Osteoblast (primary cell): Measurements from ENCODE around the gene RBAK. TPM values are rescaled to one million over a fixed set of nuclear protein-coding genes. Genes with fewer than 3 reads are reported as not detected.
"Not testable (repeated sequence)": the region's sequence is repeated elsewhere in the genome, so short reads cannot be mapped to it uniquely, and the experiment has no call there.

Experiments
- DNase-seq: peaks from one replicate; pipeline ENCODE4 v3.0.0; 2011; ENCODE audit warnings: low spot score, mixed read lengths; ENCODE audit not compliant: insufficient read length; ENCODE audit errors: missing footprints
- H2AFZ ChIP-seq: 2 replicates; pipeline ENCODE4 v1.6.0; 2011; ENCODE audit warnings: mild to moderate bottlenecking, low read length
- H3K27ac ChIP-seq: 2 replicates; pipeline ENCODE4 v1.5.1; 2011; ENCODE audit warnings: mild to moderate bottlenecking, low read depth, low read length, moderate library complexity
- H3K27me3 ChIP-seq: 2 replicates; pipeline ENCODE4 v1.6.0; 2012; ENCODE audit warnings: mild to moderate bottlenecking, control low read depth, inconsistent platforms, low read length, moderate library complexity; ENCODE audit not compliant: insufficient read depth
- H3K36me3 ChIP-seq: 2 replicates; pipeline ENCODE4 v1.5.1; 2011; ENCODE audit warnings: mild to moderate bottlenecking, low read length, control low read depth, moderate library complexity; ENCODE audit not compliant: insufficient read depth
- H3K4me1 ChIP-seq: 2 replicates; pipeline ENCODE4 v1.5.1; 2011; ENCODE audit warnings: mild to moderate bottlenecking, low read length, control low read depth, moderate library complexity; ENCODE audit not compliant: insufficient read depth
- H3K4me2 ChIP-seq: 2 replicates; pipeline ENCODE4 v1.6.0; 2011; ENCODE audit warnings: mild to moderate bottlenecking, low read length; ENCODE audit not compliant: insufficient read depth
- H3K4me3 ChIP-seq: fragments of 200-600 bp; sonication (generic); 3 replicates; pipeline ENCODE4 v1.5.1; 2012; ENCODE audit warnings: mild to moderate bottlenecking, low read length, inconsistent platforms; ENCODE audit not compliant: insufficient read depth
- H3K79me2 ChIP-seq: 2 replicates; pipeline ENCODE4 v1.6.0; 2012; ENCODE audit warnings: mild to moderate bottlenecking, low read length, control low read depth, inconsistent platforms; ENCODE audit not compliant: insufficient read depth
- H3K9me3 ChIP-seq: 2 replicates; pipeline ENCODE4 v1.5.1; 2011; ENCODE audit warnings: low read depth, low read length, control low read depth
- H4K20me1 ChIP-seq: 2 replicates; pipeline ENCODE4 v1.6.0; 2012; ENCODE audit warnings: mild to moderate bottlenecking, low read length, control low read depth; ENCODE audit not compliant: insufficient read depth
- CTCF ChIP-seq: IDR thresholded peaks from 2 replicates; pipeline ENCODE4 v1.5.1; 2011; ENCODE audit warnings: mild to moderate bottlenecking, low read depth, low read length, moderate library complexity; ENCODE audit errors: extremely low read depth
- total RNA-seq: library from RNA; depleted of rRNA; stranded (reverse); fragments of >200 nt; gene quantifications from 2 replicates; pipeline ENCODE4 v1.2.3, GENCODE V29; 2012

Gene RBAK
- total RNA-seq, 1 donor: 10.9 TPM

- H3K4me3 ChIP-seq, H4K20me1 ChIP-seq: not testable (repeated sequence)
These were observed 12.5 kb upstream of the RBAK start for GRCh38 chr7:5033186-5033585.

GRCh38 chr7:5035276-5035675 is 10.4 kb upstream of the RBAK start:
- no peaks in the 10 kb centered on the region for H3K27me3 ChIP-seq
- H3K9me3 ChIP-seq: no peaks in the 10 kb centered on the region
- no peaks in the 10 kb centered on the region for H3K79me2 ChIP-seq
- no peak overlapping the region for H3K27ac ChIP-seq
- no peak overlapping the region for H3K4me2 ChIP-seq
- no peak overlapping the region for H2AFZ ChIP-seq
- no peaks in the 10 kb centered on the region for H3K4me1 ChIP-seq
- no peaks in the 10 kb centered on the region for H4K20me1 ChIP-seq
- no peak for DNase-seq
- no peak overlapping the region for H3K4me3 ChIP-seq
- no peak for TF ChIP-seq CTCF
- no peaks in the 10 kb centered on the region for H3K36me3 ChIP-seq

More at GRCh38 chr7:5033186-5033585, 12.5 kb upstream of the RBAK start:
- H3K79me2 ChIP-seq, H3K27me3 ChIP-seq, H3K4me2 ChIP-seq, DNase-seq, H3K36me3 ChIP-seq, H3K27ac ChIP-seq, H2AFZ ChIP-seq, H3K4me1 ChIP-seq, H3K9me3 ChIP-seq: not testable (repeated sequence)

- TF ChIP-seq CTCF: no peak
- Histone ChIP-seq H3K4me3 (no peak overlapping the region), H3K4me1 (no peaks in the 10 kb centered on the region), H2AFZ (no peak overlapping the region), H4K20me1 (no peaks in the 10 kb centered on the region), H3K27me3 (no peaks in the 10 kb centered on the region), H3K36me3 (no peaks in the 10 kb centered on the region), H3K9me3 (no peaks in the 10 kb centered on the region), H3K27ac (no peak overlapping the region), H3K79me2 (no peaks in the 10 kb centered on the region), H3K4me2 (no peak overlapping the region)
- DNase-seq: no peak
These were observed 9.2 kb upstream of the RBAK start for GRCh38 chr7:5036446-5036845.

GRCh38 chr7:5041047-5041446 is 4.6 kb upstream of the RBAK start:
- no peak overlapping the region for H3K4me2 ChIP-seq

More at GRCh38 chr7:5041047-5041446, 4.6 kb upstream of the RBAK start:
- Histone ChIP-seq H3K27me3 (no peaks in the 10 kb centered on the region), H3K4me3 (no peak overlapping the region), H3K79me2 (peaks cover 4% of the 10 kb centered on the region), H3K9me3 (no peaks in the 10 kb centered on the region), H3K4me1 (no peaks in the 10 kb centered on the region), H3K36me3 (no peaks in the 10 kb centered on the region), H3K27ac (no peak overlapping the region), H2AFZ (no peak overlapping the region), H4K20me1 (no peaks in the 10 kb centered on the region)
- TF ChIP-seq CTCF: no peak
- DNase-seq: no peak
